GM12875 (cell line): Measurements from ENCODE around the gene CIITA.

Experiments
- H3K4me3 ChIP-seq: one replicate; pipeline ENCODE4 v1.5.1; 2011; ENCODE audit warnings: low read depth, low read length, control low read depth
- CTCF ChIP-seq: IDR thresholded peaks from 2 replicates; pipeline ENCODE4 v1.5.1; 2011; ENCODE audit warnings: low read depth, mild to moderate bottlenecking, control low read depth, inconsistent platforms, low read length, moderate library complexity, borderline replicate concordance; ENCODE audit not compliant: insufficient read depth

The CIITA gene

GRCh38 chr16:10880594-10881452 is 3.8 kb downstream of the CIITA start:
- H3K4me3 ChIP-seq: peak overlapping the region; percentile 84
- no peak for TF ChIP-seq CTCF

- no peak for TF ChIP-seq CTCF
- H3K4me3 ChIP-seq: peak overlapping the region; percentile 12
These were observed 4.6 kb downstream of the CIITA start for GRCh38 chr16:10881479-10882030.

GRCh38 chr16:10883004-10883403 is 6.0 kb downstream of the CIITA start:
- H3K4me3 ChIP-seq: no peak overlapping the region
- TF ChIP-seq CTCF: no peak

GRCh38 chr16:10885246-10885645 is 8.2 kb downstream of the CIITA start:
- H3K4me3 ChIP-seq: no peak overlapping the region
- TF ChIP-seq CTCF: no peak

- H3K4me3 ChIP-seq: peak overlapping the region; percentile 34
These were observed 11.4 kb downstream of the CIITA start for GRCh38 chr16:10888320-10888937.

GRCh38 chr16:10889855-10890254 is 12.9 kb downstream of the CIITA start:
- H3K4me3 ChIP-seq: no peak overlapping the region

More at GRCh38 chr16:10888320-10888937, 11.4 kb downstream of the CIITA start:
- TF ChIP-seq CTCF: no peak

More at GRCh38 chr16:10889855-10890254, 12.9 kb downstream of the CIITA start:
- no peak for TF ChIP-seq CTCF
